Suprapubic skin (tissue), 4 donors: Measurements from ENCODE around the gene GRXCR2. TPM values are rescaled to one million over a fixed set of nuclear protein-coding genes. Genes with fewer than 3 reads are reported as not detected.

Experiments
- DNase-seq, 2 donors: peaks; one replicate each; pipeline ENCODE4 v3.0.0-alpha.2; 2019; ENCODE audit warnings: low spot score in 2 of 2
- H3K27ac ChIP-seq: fragments of 200-600 bp; sonication (generic); one replicate; pipeline ENCODE4 v1.5.1; 2019
- H3K27me3 ChIP-seq: fragments of 200-600 bp; sonication (generic); one replicate; pipeline ENCODE4 v1.5.1; 2019
- H3K36me3 ChIP-seq: fragments of 200-600 bp; sonication (generic); one replicate; pipeline ENCODE4 v1.5.1; 2019
- H3K4me1 ChIP-seq: fragments of 200-600 bp; sonication (generic); one replicate; pipeline ENCODE4 v1.5.1; 2019
- H3K4me3 ChIP-seq: fragments of 200-600 bp; sonication (generic); one replicate; pipeline ENCODE4 v1.5.1; 2019; ENCODE audit warnings: mild to moderate bottlenecking
- H3K9me3 ChIP-seq: fragments of 200-600 bp; sonication (generic); one replicate; pipeline ENCODE4 v1.5.1; 2019
- CTCF ChIP-seq, 2 donors: fragments of 200-600 bp in 1 of 2; fragments of 450-650 bp in 1 of 2; sonication (generic) in 1 of 2; IDR thresholded peaks; one replicate each; pipeline ENCODE4 v1.5.1; 2016 to 2019; ENCODE audit warnings: antibody characterized with exemption in 2 of 2, mild to moderate bottlenecking in 1 of 2, moderate library complexity in 1 of 2
- EP300 ChIP-seq: sonication (generic); formaldehyde crosslinking; IDR thresholded peaks from one replicate; pipeline ENCODE4 v1.6.1; 2017; ENCODE audit warnings: antibody characterized with exemption
- POLR2A ChIP-seq, 2 donors: fragments of 450-650 bp; IDR thresholded peaks; one replicate each; pipeline ENCODE4 v1.6.1; 2017; ENCODE audit warnings: antibody characterized with exemption in 2 of 2, mild to moderate bottlenecking in 2 of 2, moderate library complexity in 2 of 2
- POLR2AphosphoS5 ChIP-seq, 3 donors: sonication (generic); formaldehyde crosslinking; IDR thresholded peaks; one replicate each; pipeline ENCODE4 v1.6.1; 2017; ENCODE audit warnings: antibody characterized with exemption in 3 of 3
- WGBS: methylation state at CpG from one replicate; pipeline ENCODE4 v1.1.5; 2018; 5-methylcytosine and 5-hydroxymethylcytosine counted together
- total RNA-seq, 4 donors: library from RNA; depleted of rRNA; stranded (reverse); fragments of >200 nt; gene quantifications; one replicate each; pipeline ENCODE4 v1.1.0, GENCODE V29; 2016

GRXCR2 gene
- total RNA-seq, 4 donors from 2014 or later: 0.47 to 0.76 TPM; not detected in 2

GRCh38 chr5:145918397-145918796, 45.6 kb upstream of the GRXCR2 start:
- peaks cover 4% of the 10 kb centered on the region for H3K4me1 ChIP-seq
- no peak for DNase-seq
- H3K27ac ChIP-seq: no peak overlapping the region
- no peak overlapping the region for H3K4me3 ChIP-seq
- WGBS: 94% methylated on average over 2 of the region's 2 CpGs
- no peaks in the 10 kb centered on the region for H3K27me3 ChIP-seq
- TF ChIP-seq POLR2AphosphoS5 (IDR thresholded peaks at IDR 0.05) (no peak), CTCF (IDR thresholded peaks at IDR 0.05) (no peak), EP300 (no peak), POLR2A (IDR thresholded peaks at IDR 0.05) (no peak)
- H3K9me3 ChIP-seq: no peaks in the 10 kb centered on the region
- H3K36me3 ChIP-seq: no peaks in the 10 kb centered on the region

- Histone ChIP-seq H3K27me3 (no peaks in the 10 kb centered on the region), H3K36me3 (no peaks in the 10 kb centered on the region), H3K4me1 (peaks cover 4% of the 10 kb centered on the region), H3K27ac (no peak overlapping the region), H3K4me3 (no peak overlapping the region), H3K9me3 (no peaks in the 10 kb centered on the region)
- no peak for DNase-seq
- TF ChIP-seq POLR2AphosphoS5 (IDR thresholded peaks at IDR 0.05): no peak
- no peak for TF ChIP-seq POLR2A (IDR thresholded peaks at IDR 0.05)
- TF ChIP-seq CTCF (IDR thresholded peaks at IDR 0.05): no peak
- TF ChIP-seq EP300: no peak
These were observed 44.5 kb upstream of the GRXCR2 start for GRCh38 chr5:145917288-145917687.

GRCh38 chr5:145915970-145916638, 43.3 kb upstream of the GRXCR2 start:
- Histone ChIP-seq H3K36me3 (no peaks in the 10 kb centered on the region), H3K9me3 (no peaks in the 10 kb centered on the region), H3K4me3 (no peak overlapping the region), H3K27ac (no peak overlapping the region), H3K27me3 (no peaks in the 10 kb centered on the region), H3K4me1 (no peaks in the 10 kb centered on the region)
- DNase-seq: no peak
- WGBS: 84% methylated on average over 7 of the region's 7 CpGs
- TF ChIP-seq EP300: no peak
- no peak for TF ChIP-seq CTCF (IDR thresholded peaks at IDR 0.05)

GRCh38 chr5:145913701-145914100, 40.9 kb upstream of the GRXCR2 start:
- no peak overlapping the region for H3K4me3 ChIP-seq
- H3K27ac ChIP-seq: no peak overlapping the region
- no peaks in the 10 kb centered on the region for H3K9me3 ChIP-seq
- no peaks in the 10 kb centered on the region for H3K27me3 ChIP-seq
- WGBS: 98% methylated on average over 7 of the region's 7 CpGs
- TF ChIP-seq CTCF (IDR thresholded peaks at IDR 0.05): no peak
- no peak for TF ChIP-seq POLR2A (IDR thresholded peaks at IDR 0.05)
- TF ChIP-seq EP300: no peak
- TF ChIP-seq POLR2AphosphoS5 (IDR thresholded peaks at IDR 0.05): no peak
- H3K36me3 ChIP-seq: no peaks in the 10 kb centered on the region
- DNase-seq: no peak
- no peaks in the 10 kb centered on the region for H3K4me1 ChIP-seq

GRCh38 chr5:145912594-145912993, 39.8 kb upstream of the GRXCR2 start:
- TF ChIP-seq CTCF (IDR thresholded peaks at IDR 0.05) (no peak), EP300 (no peak)
- no peaks in the 10 kb centered on the region for H3K36me3 ChIP-seq
- 92% methylated on average over 5 of the region's 5 CpGs for WGBS
- no peak overlapping the region for H3K27ac ChIP-seq
- no peaks in the 10 kb centered on the region for H3K4me1 ChIP-seq
- no peak overlapping the region for H3K4me3 ChIP-seq
- no peaks in the 10 kb centered on the region for H3K9me3 ChIP-seq
- H3K27me3 ChIP-seq: no peaks in the 10 kb centered on the region
- DNase-seq: no peak
